IMR-90 (cell line): ENCODE measurements around the gene CPT1A. TPM values are rescaled to one million over a fixed set of nuclear protein-coding genes. Genes with fewer than 3 reads are reported as not detected.

Experiments used
- ATAC-seq: fragments of 200-7000 bp; cut with Tn5 transposase; 2 replicates; pipeline ENCODE4 v1.9.1; 2020; ENCODE audit warnings: low read depth, mild to moderate bottlenecking, moderate library complexity
- BruUV-seq: library from RNA; stranded (reverse); fragments of 400-500 nt; replicated peaks from 2 replicates; lab custom pipeline; 2021; lab: Mats Ljungman, UMichigan
- CTCF ChIA-PET: fragments of 300-600 bp; formaldehyde crosslinking; extraction: SDS; loops from one replicate; lab custom pipeline; 2021; ENCODE audit warnings: antibody characterized with exemption; lab: Yijun Ruan, JAX
- POLR2A ChIA-PET: fragments of 300-600 bp; sonication (Branson Sonifier 250); formaldehyde crosslinking; loops from one replicate; lab custom pipeline; 2022; ENCODE audit warnings: antibody characterized with exemption; ENCODE audit not compliant: unreplicated experiment; lab: Charles Lee
- DNase-seq: peaks from one replicate; pipeline ENCODE4 v3.0.0; 2013
- H2AFZ ChIP-seq: replicated peaks from 2 replicates; pipeline ENCODE3; 2013; ENCODE audit warnings: low read length, mild to moderate bottlenecking; ENCODE audit not compliant: poor library complexity
- H2AK5ac ChIP-seq: 2 replicates; pipeline ENCODE4 v1.6.1; 2013; ENCODE audit warnings: low read depth, low read length, inconsistent platforms
- H2AK9ac ChIP-seq: replicated peaks from 2 replicates; pipeline ENCODE3; 2013; ENCODE audit warnings: mild to moderate bottlenecking, low read depth, low read length, moderate library complexity; ENCODE audit not compliant: poor library complexity
- H2BK120ac ChIP-seq: 2 replicates; pipeline ENCODE4 v1.6.1; 2013; ENCODE audit warnings: low read depth, low read length, inconsistent platforms
- H2BK15ac ChIP-seq: 3 replicates; pipeline ENCODE4 v1.6.1; 2013; ENCODE audit warnings: low read depth, low read length, inconsistent platforms
- H2BK20ac ChIP-seq: 2 replicates; pipeline ENCODE4 v1.6.1; 2013; ENCODE audit warnings: low read depth, mild to moderate bottlenecking, inconsistent platforms, low read length, moderate library complexity
- H2BK5ac ChIP-seq: 2 replicates; pipeline ENCODE4 v1.6.1; 2013; ENCODE audit warnings: mild to moderate bottlenecking, low read depth, low read length, inconsistent platforms; ENCODE audit not compliant: poor library complexity, severe bottlenecking
- H3K14ac ChIP-seq: replicated peaks from 2 replicates; pipeline ENCODE4 v1.6.1; 2013; ENCODE audit warnings: low read depth, low read length, inconsistent platforms
- H3K18ac ChIP-seq: 2 replicates; pipeline ENCODE4 v1.6.1; 2013; ENCODE audit warnings: low read depth, low read length, control low read depth
- H3K23ac ChIP-seq: 2 replicates; pipeline ENCODE4 v1.6.1; 2013; ENCODE audit warnings: low read depth, low read length, inconsistent platforms
- H3K27ac ChIP-seq: 2 replicates; pipeline ENCODE4 v1.5.1; 2013; ENCODE audit warnings: mild to moderate bottlenecking, control low read depth, low read length; ENCODE audit not compliant: insufficient read depth
- H3K27me3 ChIP-seq: 2 replicates; pipeline ENCODE4 v1.6.1; 2013; ENCODE audit warnings: low read length; ENCODE audit not compliant: control insufficient read depth, insufficient read depth
- H3K36me3 ChIP-seq: 2 replicates; pipeline ENCODE4 v1.6.1; 2013; ENCODE audit warnings: low read length, mixed read lengths; ENCODE audit not compliant: control insufficient read depth, insufficient read depth
- H3K4ac ChIP-seq: 2 replicates; pipeline ENCODE4 v1.6.1; 2013; ENCODE audit warnings: low read depth, low read length, inconsistent platforms
- H3K4me1 ChIP-seq: 2 replicates; pipeline ENCODE4 v1.6.1; 2013; ENCODE audit warnings: low read length, mixed read lengths; ENCODE audit not compliant: control insufficient read depth, insufficient read depth
- H3K4me2 ChIP-seq: 2 replicates; pipeline ENCODE4 v1.6.1; 2013; ENCODE audit warnings: low read depth, mild to moderate bottlenecking, control low read depth, low read length, moderate library complexity
- H3K4me3 ChIP-seq: 2 replicates; pipeline ENCODE4 v1.5.1; 2013; ENCODE audit warnings: low read depth, mild to moderate bottlenecking, control low read depth, low read length, moderate library complexity; ENCODE audit not compliant: insufficient read depth
- H3K56ac ChIP-seq: 2 replicates; pipeline ENCODE4 v1.6.1; 2013; ENCODE audit warnings: low read length, inconsistent platforms; ENCODE audit not compliant: insufficient read depth; ENCODE audit errors: extremely low read depth
- H3K79me1 ChIP-seq, 2 experiments: 2 replicates each; pipeline ENCODE4 v1.6.1; 2013; ENCODE audit warnings: low read length in 2 of 2, inconsistent platforms in 1 of 2, low read depth in 1 of 2
- H3K9ac ChIP-seq: 2 replicates; pipeline ENCODE4 v1.6.1; 2013; ENCODE audit warnings: low read depth, low read length, control low read depth
- H3K9me1 ChIP-seq: 2 replicates; pipeline ENCODE4 v1.6.1; 2013; ENCODE audit warnings: low read length, inconsistent platforms; ENCODE audit not compliant: insufficient read depth
- H3K9me3 ChIP-seq: 2 replicates; pipeline ENCODE4 v1.6.1; 2013; ENCODE audit warnings: low read length; ENCODE audit not compliant: control insufficient read depth, insufficient read depth
- H4K20me1 ChIP-seq: 2 replicates; pipeline ENCODE4 v1.6.1; 2013; ENCODE audit warnings: low read length, inconsistent platforms; ENCODE audit not compliant: insufficient read depth
- H4K5ac ChIP-seq: 2 replicates; pipeline ENCODE4 v1.6.1; 2013; ENCODE audit warnings: mild to moderate bottlenecking, low read depth, low read length, control low read depth
- H4K8ac ChIP-seq, 2 experiments: 2 replicates each; pipeline ENCODE4 v1.6.1; 2013; ENCODE audit warnings: low read depth in 2 of 2, low read length in 2 of 2, control low read depth in 1 of 2, inconsistent platforms in 1 of 2
- H4K91ac ChIP-seq: 2 replicates; pipeline ENCODE4 v1.6.1; 2013; ENCODE audit warnings: low read depth, low read length, inconsistent platforms; ENCODE audit not compliant: insufficient read depth
- MAZ ChIP-seq: IDR thresholded peaks from 2 replicates; pipeline ENCODE4 v1.6.1; 2012; ENCODE audit warnings: low read depth, mild to moderate bottlenecking, low read length, improper control_type of control experiment, moderate library complexity, borderline replicate concordance
- WGBS, 2 experiments: methylation state at CpG; one replicate each; pipeline versions ENCODE4 v1.1.5 to v1.1.7; 2013; ENCODE audit warnings: missing lambda C conversion rate in 2 of 2; ENCODE audit not compliant: insufficient read length in 1 of 2; ENCODE audit errors: extremely low coverage in 2 of 2; 5-methylcytosine and 5-hydroxymethylcytosine counted together
- dilution Hi-C: fragments of 300-500 bp; cut with HindIII; formaldehyde crosslinking; loops from one replicate; pipeline ENCODE4 v1.14.3; 2018; ENCODE audit warnings: low sequenced_read_pairs; ENCODE audit not compliant: unreplicated experiment
- in situ Hi-C: fragments of 300-500 bp; cut with MboI; formaldehyde crosslinking; loops from 3 replicates; pipeline ENCODE4 v1.14.3; 2019; ENCODE audit warnings: low sequenced_read_pairs, inconsistent platforms, mixed read lengths
- intact Hi-C: fragments of 100-400 bp; cut with micrococcal nuclease; formaldehyde crosslinking; loops from 2 replicates; pipeline ENCODE4 v1.10.0; 2022
- polyA plus RNA-seq, 3 experiments: library from polyadenylated mRNA; depleted of rRNA; stranded (reverse); fragments of >200 nt; gene quantifications; 2 replicates each; pipeline ENCODE4 v1.2.3, GENCODE V29; 2012; ENCODE audit warnings: low replicate concordance in 1 of 3
- total RNA-seq: library from RNA; depleted of rRNA; stranded (reverse); fragments of >200 nt; gene quantifications from 2 replicates; pipeline ENCODE4 v1.2.3, GENCODE V29; 2012

The CPT1A gene
- total and polyA plus RNA-seq, 2 of the 4 experiments (the other 2 are of a cell fraction) = 15.4 to 21.3 TPM

GRCh38 chr11:68812526-68812925 is 29.2 kb downstream of the CPT1A start:
- no peak overlapping the region for H2BK120ac ChIP-seq
- CTCF ChIA-PET = no interaction called here
- no peak for DNase-seq

More at GRCh38 chr11:68812526-68812925, 29.2 kb downstream of the CPT1A start:
- H4K8ac ChIP-seq = no peak overlapping the region
- H3K36me3 ChIP-seq = peaks cover 41% of the 10 kb centered on the region
- H4K20me1 ChIP-seq = peaks cover 24% of the 10 kb centered on the region
- H2AK5ac ChIP-seq = no peak overlapping the region
- H3K9me1 ChIP-seq = peaks cover 10% of the 10 kb centered on the region
- no peak for ATAC-seq
- H2BK5ac ChIP-seq = no peak overlapping the region
- H3K4me3 ChIP-seq = no peak overlapping the region
- H3K14ac ChIP-seq = no peak overlapping the region
- no peak overlapping the region for H3K4me2 ChIP-seq
- in situ Hi-C loops = no loop called here
- H3K27me3 ChIP-seq = no peaks in the 10 kb centered on the region
- dilution Hi-C loops = no loop called here
- WGBS, 2 experiments = no CpG with 5 or more reads among the region's 15 CpGs
- no peak overlapping the region for H2BK20ac ChIP-seq
- no peak overlapping the region for H2BK15ac ChIP-seq
- no peak overlapping the region for H3K9ac ChIP-seq
- intact Hi-C loops = no loop called here
- no peak for TF ChIP-seq MAZ
- H3K4ac ChIP-seq = no peak overlapping the region
- POLR2A ChIA-PET = no interaction called here
- H3K18ac ChIP-seq = no peak overlapping the region
- H3K9me3 ChIP-seq = no peaks in the 10 kb centered on the region
- no peak overlapping the region for H2AK9ac ChIP-seq
- H3K56ac ChIP-seq = no peak overlapping the region
- no peak overlapping the region for H4K5ac ChIP-seq
- BruUV-seq = no TSS peak
- peaks cover 18 to 66% of the 10 kb centered on the region in 2 experiments for H3K79me1 ChIP-seq
- H3K23ac ChIP-seq = no peak overlapping the region
- H3K4me1 ChIP-seq = no peaks in the 10 kb centered on the region
- no peak overlapping the region for H2AFZ ChIP-seq
- no peak overlapping the region for H4K91ac ChIP-seq
- H3K27ac ChIP-seq = no peak overlapping the region
